Cardiac fibroblast (primary cell): ENCODE data around the gene TIMM23.
"Not testable (repeated sequence)": the region's sequence is repeated elsewhere in the genome, so short reads cannot be mapped to it uniquely, and the experiment has no call there.

Experiments used
- DNase-seq, 2 donors: peaks; one replicate each; pipeline versions ENCODE4 v3.0.0 to v3.0.0-alpha.2; 2010; ENCODE audit warnings: low read depth in 2 of 2
- H3K4me3 ChIP-seq, 2 donors: replicated peaks in 1 of 2; 1 replicate in 1 of 2; 2 replicates in 1 of 2; pipeline ENCODE4 v1.5.1; 2011; ENCODE audit warnings: low read depth in 2 of 2, low read length in 2 of 2, mild to moderate bottlenecking in 2 of 2, moderate library complexity in 1 of 2
- TF ChIP-seq, protein P1 (sequence below): IDR thresholded peaks from one replicate; pipeline ENCODE4 v1.5.1; 2011; ENCODE audit warnings: low read depth, mild to moderate bottlenecking, low read length, inconsistent platforms

The TIMM23 gene

DNA sequence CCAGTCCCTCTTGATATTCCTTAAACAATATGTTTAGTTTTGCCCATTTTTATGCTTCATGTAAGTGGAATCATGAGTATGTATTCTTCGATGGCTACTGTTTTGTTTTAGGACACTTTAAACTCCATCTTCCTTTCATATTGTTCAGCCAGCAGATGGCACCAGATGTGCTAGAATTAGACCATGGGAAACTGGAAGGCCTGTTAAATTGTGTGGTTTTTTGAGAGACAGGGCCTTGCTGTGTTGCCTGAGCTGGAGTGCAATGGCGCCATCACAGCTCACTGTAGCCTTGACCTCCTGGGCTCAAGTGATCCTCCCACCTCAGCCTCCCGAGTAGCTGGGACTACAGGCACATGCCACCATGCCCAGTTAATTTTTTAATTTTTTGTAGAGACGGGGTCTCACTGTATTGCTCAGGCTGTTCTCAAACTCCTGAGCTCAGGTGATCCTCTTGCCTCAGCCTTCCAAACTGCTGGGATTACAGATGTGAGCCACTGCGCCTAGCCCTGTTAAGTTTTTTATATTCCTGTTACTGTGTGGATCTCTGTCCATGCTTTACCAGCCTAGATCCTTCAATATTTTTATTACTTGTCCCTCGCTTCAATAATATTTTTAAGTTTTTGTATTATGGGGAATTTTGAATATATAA is 11.4 kb downstream of the TIMM23 start:
- TF ChIP-seq, protein P1, sequence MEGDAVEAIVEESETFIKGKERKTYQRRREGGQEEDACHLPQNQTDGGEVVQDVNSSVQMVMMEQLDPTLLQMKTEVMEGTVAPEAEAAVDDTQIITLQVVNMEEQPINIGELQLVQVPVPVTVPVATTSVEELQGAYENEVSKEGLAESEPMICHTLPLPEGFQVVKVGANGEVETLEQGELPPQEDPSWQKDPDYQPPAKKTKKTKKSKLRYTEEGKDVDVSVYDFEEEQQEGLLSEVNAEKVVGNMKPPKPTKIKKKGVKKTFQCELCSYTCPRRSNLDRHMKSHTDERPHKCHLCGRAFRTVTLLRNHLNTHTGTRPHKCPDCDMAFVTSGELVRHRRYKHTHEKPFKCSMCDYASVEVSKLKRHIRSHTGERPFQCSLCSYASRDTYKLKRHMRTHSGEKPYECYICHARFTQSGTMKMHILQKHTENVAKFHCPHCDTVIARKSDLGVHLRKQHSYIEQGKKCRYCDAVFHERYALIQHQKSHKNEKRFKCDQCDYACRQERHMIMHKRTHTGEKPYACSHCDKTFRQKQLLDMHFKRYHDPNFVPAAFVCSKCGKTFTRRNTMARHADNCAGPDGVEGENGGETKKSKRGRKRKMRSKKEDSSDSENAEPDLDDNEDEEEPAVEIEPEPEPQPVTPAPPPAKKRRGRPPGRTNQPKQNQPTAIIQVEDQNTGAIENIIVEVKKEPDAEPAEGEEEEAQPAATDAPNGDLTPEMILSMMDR = peak; percentile 29
- DNase-seq = peak; percentile 73 to 76
- not testable (repeated sequence) for H3K4me3 ChIP-seq

DNA sequence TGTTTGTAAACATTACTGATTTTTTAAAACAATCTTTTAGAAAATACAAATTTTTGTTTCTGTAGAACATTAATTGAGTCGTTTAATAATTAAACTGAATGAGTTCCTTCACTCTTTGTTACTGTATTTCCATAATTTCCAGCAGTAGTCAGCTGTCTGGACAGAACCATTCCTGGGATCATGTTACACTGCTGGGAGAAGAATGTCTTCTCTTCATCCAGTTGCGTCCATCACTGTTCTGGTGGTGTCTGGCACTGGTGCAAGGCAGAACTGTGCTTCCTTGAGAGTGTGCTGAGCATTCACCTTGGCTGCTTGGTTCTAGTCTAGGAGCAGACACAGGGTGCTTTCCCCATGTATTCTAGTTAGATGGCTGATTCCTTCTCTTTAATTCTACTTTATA is 12.2 kb downstream of the TIMM23 start:
- DNase-seq, H3K4me3 ChIP-seq: not testable (repeated sequence)

DNA sequence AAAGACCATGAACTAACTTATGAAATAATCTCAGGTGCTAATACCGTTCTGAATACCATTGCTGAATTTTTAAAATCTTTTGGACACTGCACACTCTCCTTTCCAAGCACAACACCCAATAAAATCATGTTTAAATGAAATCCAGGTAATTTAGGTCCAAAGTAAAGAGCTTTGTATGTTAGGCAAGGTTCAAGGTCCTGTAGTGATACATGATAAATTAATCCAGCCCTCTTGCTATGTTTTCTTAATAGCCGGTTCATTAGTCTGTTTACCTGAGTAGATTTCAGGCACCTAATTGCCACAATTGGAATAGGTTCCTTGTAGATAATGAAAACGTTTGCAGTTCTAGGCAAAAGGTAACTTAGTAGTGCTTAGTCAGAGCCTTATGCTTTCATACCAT is 13.3 kb downstream of the TIMM23 start:
- H3K4me3 ChIP-seq, DNase-seq: not testable (repeated sequence)

DNA sequence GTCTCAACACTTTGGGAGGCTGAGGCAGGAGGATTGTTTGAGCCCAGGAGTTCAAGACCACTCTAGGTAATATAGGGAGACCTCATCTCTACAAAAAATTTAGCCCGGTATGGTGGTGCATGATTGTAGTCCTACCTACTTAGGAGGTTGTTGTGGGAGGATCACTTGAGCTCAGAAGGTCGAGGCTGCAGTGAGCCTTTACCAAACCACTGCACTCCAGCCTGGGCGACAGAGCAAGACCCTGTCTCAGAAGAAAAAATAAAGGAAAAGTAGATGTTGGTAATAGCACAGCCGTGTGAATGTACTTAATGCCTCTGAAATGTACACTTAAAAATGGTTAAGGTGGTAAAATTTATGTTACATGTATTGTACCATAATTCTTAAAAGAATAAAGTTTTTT is 25.3 kb downstream of the TIMM23 start:
- DNase-seq = no peak
- no peak overlapping the region for H3K4me3 ChIP-seq
- TF ChIP-seq, protein P1 = no peak

DNA sequence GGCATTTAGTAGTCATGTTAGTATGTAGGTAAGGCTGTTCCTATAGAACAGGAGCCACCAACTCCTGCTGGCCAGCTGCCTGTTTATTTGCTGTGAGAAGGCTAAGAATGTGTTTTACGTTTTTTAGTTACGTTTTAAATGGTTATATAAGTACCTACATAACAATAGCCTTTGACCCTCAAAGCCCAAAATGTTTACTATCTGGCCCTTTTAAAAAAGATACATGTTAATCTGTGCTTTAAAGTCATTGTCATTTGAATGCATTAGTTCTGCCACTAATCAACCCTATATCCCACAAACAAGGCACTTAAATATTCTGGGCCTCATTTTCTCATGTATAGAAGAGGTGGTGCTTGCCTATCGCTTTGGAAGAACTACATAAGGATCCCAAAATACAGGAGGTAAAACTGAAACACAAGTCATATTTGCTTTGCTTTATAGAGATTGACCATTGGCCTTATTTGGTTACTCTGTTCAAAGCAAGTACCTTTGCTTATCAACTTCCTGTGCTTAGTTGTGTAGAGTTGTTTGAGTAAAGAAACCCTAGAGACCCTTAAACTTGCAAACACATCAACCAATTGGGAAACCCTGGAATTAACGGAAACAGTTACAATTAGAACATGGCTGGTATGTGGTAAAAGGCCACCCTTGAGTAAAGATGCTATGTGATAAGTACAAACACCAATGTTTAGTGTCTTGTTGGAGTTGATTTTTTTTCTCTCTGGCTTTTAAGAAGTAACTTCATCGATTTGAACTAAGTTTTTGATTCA is 25.9 kb downstream of the TIMM23 start:
- no peak for DNase-seq
- no peak overlapping the region for H3K4me3 ChIP-seq
- TF ChIP-seq, protein P1 = no peak

DNA sequence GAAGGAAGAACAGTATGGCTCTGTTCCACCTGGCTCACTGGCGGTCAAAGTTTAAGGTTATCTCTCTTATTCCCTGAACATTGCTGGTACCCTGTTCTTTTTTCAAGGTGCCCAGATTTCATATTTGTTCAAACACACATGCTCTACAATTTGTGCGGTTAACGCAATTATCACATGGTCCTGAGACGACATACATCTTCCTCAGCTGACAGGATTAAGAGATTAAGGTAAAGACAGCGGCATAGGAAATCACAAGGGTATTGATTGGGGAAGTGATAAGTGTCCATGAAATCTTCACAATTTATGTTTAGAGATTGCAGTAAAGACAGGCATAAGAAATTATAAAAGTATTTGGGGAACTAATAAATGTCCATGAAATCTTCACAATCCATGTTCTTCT is 27.7 kb downstream of the TIMM23 start:
- not testable (repeated sequence) for DNase-seq, H3K4me3 ChIP-seq

DNA sequence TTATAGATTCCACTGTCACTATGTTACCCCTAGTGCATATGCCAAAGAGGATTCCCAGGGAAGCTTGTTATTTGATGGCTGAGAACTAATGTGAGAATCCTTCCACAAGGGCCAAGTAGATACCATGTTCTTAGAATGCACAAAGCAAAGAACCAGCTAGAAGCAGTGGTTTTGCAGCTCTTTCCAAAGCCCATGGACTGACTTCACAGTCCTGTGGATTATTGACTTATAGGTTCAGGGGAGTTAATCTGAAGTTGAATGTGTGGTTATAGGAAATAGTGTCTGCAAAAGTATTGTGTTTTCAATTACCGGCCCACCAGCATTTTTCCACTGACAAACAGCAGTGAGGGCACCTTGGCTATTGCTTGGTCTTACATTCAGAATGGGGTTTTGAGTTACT is 28.2 kb downstream of the TIMM23 start:
- DNase-seq = no peak
- H3K4me3 ChIP-seq = no peak overlapping the region
- TF ChIP-seq, protein P1 = no peak

DNA sequence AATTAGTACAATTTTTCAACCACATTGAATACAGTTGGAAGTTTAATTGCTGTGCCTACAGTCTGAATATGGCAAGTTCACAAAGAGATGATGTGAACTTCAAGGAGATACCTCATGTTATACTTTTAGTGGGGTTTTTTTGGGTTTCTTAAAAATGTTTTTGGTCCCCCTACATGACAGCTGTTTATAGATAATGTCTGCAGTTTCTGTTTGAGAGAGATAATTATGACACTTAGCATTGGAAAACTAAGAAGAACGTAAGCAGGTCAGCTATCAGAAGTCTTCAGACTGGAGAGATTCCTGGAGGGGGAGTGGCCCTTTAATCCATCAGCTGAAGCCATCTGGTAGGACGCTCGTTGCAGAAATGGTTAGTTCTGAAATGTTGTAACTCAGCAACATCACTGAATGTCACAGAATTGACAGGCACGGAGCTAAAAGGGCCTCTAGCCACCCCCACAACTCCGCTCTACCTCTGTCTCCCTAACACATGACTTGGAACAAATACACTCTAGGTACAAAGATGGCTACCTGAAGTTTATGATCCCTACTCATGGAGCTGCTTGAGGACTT is 29.0 kb downstream of the TIMM23 start:
- no peak for DNase-seq
- H3K4me3 ChIP-seq = no peak overlapping the region
- TF ChIP-seq, protein P1 = no peak

DNA sequence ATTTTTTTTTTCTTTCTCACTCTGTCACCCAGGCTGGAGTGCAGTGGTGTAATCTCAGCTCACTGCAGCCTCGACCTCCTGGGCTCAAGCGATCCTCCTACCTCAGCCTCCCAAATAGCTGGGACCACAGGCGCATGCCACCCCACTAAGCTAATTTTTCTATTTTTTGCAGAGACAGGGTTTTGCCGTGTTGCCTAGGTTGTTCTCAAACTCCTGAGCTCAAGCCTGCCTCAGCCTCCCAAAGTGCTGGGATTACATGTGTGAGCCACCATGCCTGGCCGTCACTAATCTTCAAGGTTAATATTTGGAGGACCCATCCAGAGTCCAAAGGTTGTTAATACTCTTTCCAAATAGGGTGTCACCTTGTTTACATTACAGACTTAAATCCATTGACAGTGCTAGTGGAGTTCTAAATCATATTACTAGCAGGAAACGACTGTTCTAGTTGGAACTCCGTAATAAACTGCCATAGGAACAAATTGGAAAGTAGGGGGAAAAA is 29.9 kb downstream of the TIMM23 start:
- not testable (repeated sequence) for H3K4me3 ChIP-seq, DNase-seq
